GM12878 (cell line): ENCODE data around the gene PCDHB13. TPM values are rescaled to one million over a fixed set of nuclear protein-coding genes. Genes with fewer than 3 reads are reported as not detected.
"Not testable (repeated sequence)": the region's sequence is repeated elsewhere in the genome, so short reads cannot be mapped to it uniquely, and the experiment has no call there.

Experiments used
- ATAC-seq: fragments of 200-7000 bp; cut with Tn5 transposase; 3 replicates; pipeline ENCODE4 v1.9.1; 2020; ENCODE audit warnings: mild to moderate bottlenecking, moderate library complexity
- BruUV-seq: library from RNA; stranded (reverse); fragments of 400-500 nt; replicated peaks from 2 replicates; lab custom pipeline; 2021; lab: Mats Ljungman, UMichigan
- CTCF ChIA-PET: fragments of 300-600 bp; sonication (Branson Sonifier 250); formaldehyde crosslinking; extraction: SDS; loops from one replicate; lab custom pipeline; 2021; ENCODE audit warnings: inconsistent platforms; lab: Yijun Ruan, JAX
- POLR2A ChIA-PET: fragments of 350-600 bp; formaldehyde crosslinking; extraction: SDS; loops from one replicate; lab custom pipeline; 2021; ENCODE audit warnings: inconsistent platforms; lab: Charles Lee
- RAD21 ChIA-PET: fragments of 300-600 bp; sonication (Branson Sonifier 250); formaldehyde crosslinking; loops from one replicate; lab custom pipeline; 2023; ENCODE audit warnings: antibody characterized with exemption; ENCODE audit not compliant: unreplicated experiment; lab: Charles Lee
- SMC1A ChIA-PET: fragments of 300-600 bp; sonication (Branson Sonifier 250); formaldehyde crosslinking; loops from one replicate; lab custom pipeline; 2023; ENCODE audit not compliant: unreplicated experiment, uncharacterized antibody; lab: Charles Lee
- DNase-seq: peaks from one replicate; pipeline ENCODE4 v3.0.0-alpha.2; 2011; ENCODE audit warnings: low read depth, low spot score
- FAIRE-seq: peaks from 3 replicates; lab custom pipeline; 2011; peaks lifted over from hg19 to GRCh38; lab: Jason Lieb, UNC
- H2AFZ ChIP-seq: 2 replicates; pipeline ENCODE4 v1.6.0; 2011; ENCODE audit warnings: low read depth, low read length, control low read depth; ENCODE audit not compliant: control insufficient read depth
- H3K27ac ChIP-seq: 2 replicates; pipeline ENCODE4 v1.5.1; 2011; ENCODE audit warnings: control low read depth; ENCODE audit not compliant: control insufficient read depth, insufficient read depth
- H3K27me3 ChIP-seq, 2 experiments: replicated peaks in 1 of 2; 2 replicates each; pipeline versions ENCODE4 v1.6.0 to v1.6.1; 2011; ENCODE audit warnings: low read length in 1 of 2; ENCODE audit not compliant: control insufficient read depth in 2 of 2, insufficient read depth in 2 of 2
- H3K36me3 ChIP-seq, 2 experiments: 2 replicates each; pipeline ENCODE4 v1.5.1; 2011; ENCODE audit warnings: low read length in 1 of 2; ENCODE audit not compliant: control insufficient read depth in 2 of 2, insufficient read depth in 2 of 2
- H3K4me1 ChIP-seq: 2 replicates; pipeline ENCODE4 v1.6.1; 2011; ENCODE audit warnings: mild to moderate bottlenecking, low read length, moderate library complexity, mixed read lengths; ENCODE audit not compliant: control insufficient read depth, insufficient read depth
- H3K4me2 ChIP-seq: 2 replicates; pipeline ENCODE4 v1.6.0; 2011; ENCODE audit warnings: control low read depth; ENCODE audit not compliant: control insufficient read depth, insufficient read depth
- H3K4me3 ChIP-seq: fragments of 200-600 bp; sonication (generic); 2 replicates; pipeline ENCODE4 v1.5.1; 2016
- H3K79me2 ChIP-seq: 2 replicates; pipeline ENCODE4 v1.6.0; 2011; ENCODE audit warnings: low read length; ENCODE audit not compliant: control insufficient read depth, insufficient read depth
- H3K9ac ChIP-seq: 2 replicates; pipeline ENCODE4 v1.8.0; 2011; ENCODE audit warnings: low read length, control low read depth, mixed read lengths; ENCODE audit not compliant: control insufficient read depth, insufficient read depth
- H3K9me3 ChIP-seq: replicated peaks from 3 replicates; pipeline ENCODE4 v1.5.1; 2011; ENCODE audit warnings: mild to moderate bottlenecking, low read length; ENCODE audit not compliant: control insufficient read depth, insufficient read depth
- H4K20me1 ChIP-seq: 2 replicates; pipeline ENCODE4 v1.6.0; 2011; ENCODE audit not compliant: control insufficient read depth, insufficient read depth
- BCL3 ChIP-seq: IDR thresholded peaks from 2 replicates; pipeline ENCODE4 v1.6.1; 2011; ENCODE audit warnings: borderline replicate concordance, low read depth, mild to moderate bottlenecking, moderate library complexity, low read length; ENCODE audit not compliant: insufficient read depth, poor library complexity, severe bottlenecking
- NFYB ChIP-seq: IDR thresholded peaks from 2 replicates; pipeline ENCODE4 v1.6.1; 2011; ENCODE audit warnings: low read depth, mild to moderate bottlenecking, low read length, improper control_type of control experiment, moderate library complexity; ENCODE audit not compliant: insufficient read depth
- STAT3 ChIP-seq: IDR thresholded peaks from 2 replicates; pipeline ENCODE4 v1.6.1; 2011; ENCODE audit warnings: low read depth, low read length, improper control_type of control experiment
- SUPT20H ChIP-seq: IDR thresholded peaks from 2 replicates; pipeline ENCODE4 v1.6.1; 2011; ENCODE audit warnings: low read depth, mild to moderate bottlenecking, low read length, moderate library complexity, borderline replicate concordance; ENCODE audit not compliant: control insufficient read depth
- WGBS: methylation state at CpG from one replicate; pipeline ENCODE4 v1.1.6; 2016; ENCODE audit warnings: low lambda C conversion rate; ENCODE audit not compliant: insufficient replicate concordance, insufficient coverage; ENCODE audit errors: missing lambda C conversion rate; 5-methylcytosine and 5-hydroxymethylcytosine counted together
- in situ Hi-C: fragments of 300-500 bp; cut with MboI; formaldehyde crosslinking; loops from 9 replicates; pipeline ENCODE4 v1.14.3; 2018; ENCODE audit warnings: mixed read lengths
- intact Hi-C: fragments of 100-400 bp; cut with micrococcal nuclease; formaldehyde crosslinking; loops from one replicate; pipeline ENCODE4 v1.14.2; 2022; ENCODE audit not compliant: unreplicated experiment
- polyA plus RNA-seq, 11 experiments: library from polyadenylated mRNA; depleted of rRNA in 4 of 11; unstranded in 6 of 11; stranded (reverse) in 5 of 11; fragments of >200 nt; fragmentation: Nextera tagmentation in 4 of 11; fragmentation: Illumina TruSeq in 1 of 11; extraction: Ambion mirVana in 4 of 11; extraction: Trizol in 1 of 11; gene quantifications; 1 replicate in 1 of 11; 2 replicates in 10 of 11; pipeline versions ENCODE4 v1.2.1 to v1.2.3, GENCODE V29; 2011 to 2016; ENCODE audit warnings: inconsistent platforms in 2 of 11, missing spikeins in 2 of 11, low read depth in 1 of 11
- total RNA-seq, 4 experiments: library from RNA; depleted of rRNA in 3 of 4; stranded (reverse); fragments of >200 nt in 3 of 4; fragmentation: Illumina TruSeq in 1 of 4; extraction: Trizol in 1 of 4; gene quantifications; 2 replicates each; pipeline versions ENCODE4 v1.2.1 to v1.2.3, GENCODE V29; 2013 to 2021

The PCDHB13 gene
- total and polyA plus RNA-seq, 10 of the 15 experiments (the other 5 are each of a cell fraction or from before 2014, with no cell fraction given), result 0.01 to 0.03 TPM; not detected in 8

- TF ChIP-seq SUPT20H, result no peak
- no peak for TF ChIP-seq NFYB
- TF ChIP-seq STAT3, result no peak
- TF ChIP-seq BCL3, result no peak
Observed at GRCh38 chr5:141175933-141176332, 37.8 kb upstream of the PCDHB13 start (continued).

- BruUV-seq, H3K4me3 ChIP-seq, H3K36me3 ChIP-seq, H3K27ac ChIP-seq, H3K27me3 ChIP-seq, ATAC-seq, RAD21 ChIA-PET, FAIRE-seq, H3K79me2 ChIP-seq, H3K9ac ChIP-seq, H4K20me1 ChIP-seq, SMC1A ChIA-PET, CTCF ChIA-PET, POLR2A ChIA-PET, H3K9me3 ChIP-seq, H2AFZ ChIP-seq, DNase-seq, intact Hi-C loops, H3K4me2 ChIP-seq, H3K4me1 ChIP-seq: not testable (repeated sequence)
- in situ Hi-C loops, result loop anchor here (5.0 kb wide), 1 partner anchor 35 kb away; the partner anchor contains the start of gene PCDHB13
- WGBS, result 26% methylated on average over 12 of the region's 18 CpGs
Observed at GRCh38 chr5:141177577-141178191, 36.0 kb upstream of the PCDHB13 start, which contains the start of gene PCDHB8. Gene PCDHB8, plus strand, starts transcription at chr5:141177790. Its CDS starts 245 bp downstream, at chr5:141178035.

- H3K36me3 ChIP-seq, SMC1A ChIA-PET: not testable (repeated sequence)
- in situ Hi-C loops, result loop anchor here (5.0 kb wide), 1 partner anchor 33 kb away; the partner anchor contains the start of gene PCDHB13
Observed at GRCh38 chr5:141179371-141179770, 34.3 kb upstream of the PCDHB13 start.

GRCh38 chr5:141179876-141180275, 33.8 kb upstream of the PCDHB13 start:
- H3K9me3 ChIP-seq, FAIRE-seq, ATAC-seq, H3K36me3 ChIP-seq, CTCF ChIA-PET, H3K27me3 ChIP-seq, H3K27ac ChIP-seq, H3K4me1 ChIP-seq, H3K4me3 ChIP-seq, H2AFZ ChIP-seq, BruUV-seq, H3K4me2 ChIP-seq, POLR2A ChIA-PET, H3K9ac ChIP-seq, SMC1A ChIA-PET, H4K20me1 ChIP-seq, DNase-seq, H3K79me2 ChIP-seq, RAD21 ChIA-PET: not testable (repeated sequence)
- 71% methylated on average over 26 of the region's 32 CpGs for WGBS
- in situ Hi-C loops (loop anchor here (5.0 kb wide), 1 partner anchor 32 kb away; the partner anchor contains the start of gene PCDHB13), intact Hi-C loops (loop anchor here (10.0 kb wide), 1 partner anchor 385 kb away; no protein-coding TSS in a partner anchor)

More at GRCh38 chr5:141179371-141179770, 34.3 kb upstream of the PCDHB13 start:
- H3K9me3 ChIP-seq, FAIRE-seq, BruUV-seq, DNase-seq, H3K9ac ChIP-seq, H3K27me3 ChIP-seq, H3K79me2 ChIP-seq, H4K20me1 ChIP-seq, H3K4me1 ChIP-seq, intact Hi-C loops, H3K4me3 ChIP-seq, H2AFZ ChIP-seq, ATAC-seq, CTCF ChIA-PET, H3K27ac ChIP-seq, H3K4me2 ChIP-seq, RAD21 ChIA-PET, POLR2A ChIA-PET: not testable (repeated sequence)
- 65% methylated on average over 18 of the region's 39 CpGs for WGBS
